Lung (tissue), 12 donors: ENCODE data around the gene ZRANB3. TPM values are rescaled to one million over a fixed set of nuclear protein-coding genes. Genes with fewer than 3 reads are reported as not detected.

Source experiments
- ATAC-seq: fragments of 200-7000 bp; cut with Tn5 transposase; one replicate; pipeline ENCODE4 v1.9.1; 2020; ENCODE audit warnings: moderate number of reproducible peaks; ENCODE audit not compliant: insufficient read depth, low FRiP score
- DNase-seq, 3 donors: peaks; one replicate each; pipeline ENCODE4 v3.0.0-alpha.2; 2013 to 2017
- H3K27ac ChIP-seq, 2 donors: one replicate each; pipeline ENCODE4 v1.5.1; 2013; ENCODE audit warnings: mild to moderate bottlenecking in 2 of 2, moderate library complexity in 2 of 2, control low read depth in 1 of 2, inconsistent platforms in 1 of 2, low read depth in 1 of 2, low read length in 1 of 2
- H3K27me3 ChIP-seq, 3 donors: one replicate each; pipeline ENCODE4 v1.5.1; 2013; ENCODE audit warnings: low read length in 2 of 3; ENCODE audit not compliant: control insufficient read depth in 3 of 3, insufficient read depth in 3 of 3
- H3K36me3 ChIP-seq, 4 donors: one replicate each; pipeline ENCODE4 v1.5.1; 2013; ENCODE audit warnings: low read length in 4 of 4, mild to moderate bottlenecking in 1 of 4, moderate library complexity in 1 of 4; ENCODE audit not compliant: control insufficient read depth in 4 of 4, insufficient read depth in 4 of 4
- H3K4me1 ChIP-seq, 5 donors: one replicate each; pipeline ENCODE4 v1.5.1; 2013; ENCODE audit warnings: low read length in 5 of 5, mild to moderate bottlenecking in 2 of 5, moderate library complexity in 1 of 5; ENCODE audit not compliant: control insufficient read depth in 5 of 5, insufficient read depth in 5 of 5
- H3K4me3 ChIP-seq: one replicate; pipeline ENCODE4 v1.5.1; 2013; ENCODE audit warnings: mild to moderate bottlenecking, control low read depth, moderate library complexity
- H3K9ac ChIP-seq, 2 donors: one replicate each; pipeline ENCODE4 v1.5.1; 2013; ENCODE audit warnings: low read length in 2 of 2, control low read depth in 1 of 2; ENCODE audit not compliant: insufficient read depth in 1 of 2
- H3K9me3 ChIP-seq, 4 donors: one replicate each; pipeline ENCODE4 v1.5.1; 2013; ENCODE audit warnings: low read length in 3 of 4, mild to moderate bottlenecking in 1 of 4, moderate library complexity in 1 of 4; ENCODE audit not compliant: control insufficient read depth in 4 of 4, insufficient read depth in 3 of 4
- WGBS, 2 donors: extraction: QIAGEN DNeasy Blood & Tissue Kit; methylation state at CpG; one replicate each; pipeline ENCODE4 v1.1.7; 2013; 5-methylcytosine and 5-hydroxymethylcytosine counted together
- polyA plus RNA-seq, 2 donors: library from polyadenylated mRNA; stranded (reverse); fragments of 200-250 nt; gene quantifications; one replicate each; pipeline ENCODE4 v1.2.1, GENCODE V29; 2013
- total RNA-seq, 2 donors: library from RNA; depleted of rRNA in 1 of 2; stranded (reverse); fragments of >200 nt in 1 of 2; gene quantifications; one replicate each; pipeline ENCODE4 v1.2.1, GENCODE V29; 2014 to 2021
- TF ChIP-seq, protein P1 (sequence below): IDR thresholded peaks from 2 replicates; pipeline ENCODE4 v1.5.1; 2012; ENCODE audit warnings: mild to moderate bottlenecking; ENCODE audit errors: control extremely low read depth, extremely low read depth
- donor health status: control.
- donor health status: control.
- donor health status: Bipolar disorder and iron deficiency.
- donor health status: healthy.
- donor health status: DM: yes; HTN: yes; CAD: no.

ZRANB3 gene
- total and polyA plus RNA-seq, 4 donors: 1.3 to 14.9 (median 3.3) TPM

DNA sequence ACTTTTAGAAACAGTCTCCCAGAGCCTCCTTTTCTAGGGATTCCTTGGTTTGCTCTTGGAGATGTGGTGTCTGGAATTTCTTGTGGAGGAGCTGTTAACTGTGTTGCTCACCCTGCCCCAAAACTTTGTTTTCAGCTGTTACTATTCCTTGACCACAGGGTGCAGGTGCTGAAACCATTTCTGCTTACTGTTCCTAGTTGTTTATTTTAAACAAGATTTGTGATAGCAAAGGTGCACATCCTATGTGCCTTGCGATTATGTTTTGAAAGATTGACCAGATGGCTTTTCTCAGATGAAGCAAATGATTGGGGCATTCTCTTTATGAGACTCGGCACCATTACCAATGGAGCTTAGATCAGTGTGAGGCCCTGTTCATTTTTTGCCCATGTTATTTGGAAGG is 367.7 kb downstream of the ZRANB3 start:
- H3K4me3 ChIP-seq: no peak overlapping the region
- H3K27me3 ChIP-seq: no peaks in the 10 kb centered on the region
- peaks cover 20 to 34% (median 28%) of the 10 kb centered on the region in 4 donors for H3K36me3 ChIP-seq
- no peak overlapping the region for H3K9ac ChIP-seq
- TF ChIP-seq, protein P1, sequence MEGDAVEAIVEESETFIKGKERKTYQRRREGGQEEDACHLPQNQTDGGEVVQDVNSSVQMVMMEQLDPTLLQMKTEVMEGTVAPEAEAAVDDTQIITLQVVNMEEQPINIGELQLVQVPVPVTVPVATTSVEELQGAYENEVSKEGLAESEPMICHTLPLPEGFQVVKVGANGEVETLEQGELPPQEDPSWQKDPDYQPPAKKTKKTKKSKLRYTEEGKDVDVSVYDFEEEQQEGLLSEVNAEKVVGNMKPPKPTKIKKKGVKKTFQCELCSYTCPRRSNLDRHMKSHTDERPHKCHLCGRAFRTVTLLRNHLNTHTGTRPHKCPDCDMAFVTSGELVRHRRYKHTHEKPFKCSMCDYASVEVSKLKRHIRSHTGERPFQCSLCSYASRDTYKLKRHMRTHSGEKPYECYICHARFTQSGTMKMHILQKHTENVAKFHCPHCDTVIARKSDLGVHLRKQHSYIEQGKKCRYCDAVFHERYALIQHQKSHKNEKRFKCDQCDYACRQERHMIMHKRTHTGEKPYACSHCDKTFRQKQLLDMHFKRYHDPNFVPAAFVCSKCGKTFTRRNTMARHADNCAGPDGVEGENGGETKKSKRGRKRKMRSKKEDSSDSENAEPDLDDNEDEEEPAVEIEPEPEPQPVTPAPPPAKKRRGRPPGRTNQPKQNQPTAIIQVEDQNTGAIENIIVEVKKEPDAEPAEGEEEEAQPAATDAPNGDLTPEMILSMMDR: no peak
- no peaks in the 10 kb centered on the region for H3K4me1 ChIP-seq
- no peak for ATAC-seq
- no peak for DNase-seq
- no peaks in the 10 kb centered on the region for H3K9me3 ChIP-seq
- no peak overlapping the region for H3K27ac ChIP-seq
- 94 to 96% methylated on average over 2 of the region's 2 CpGs for WGBS, 2 donors

DNA sequence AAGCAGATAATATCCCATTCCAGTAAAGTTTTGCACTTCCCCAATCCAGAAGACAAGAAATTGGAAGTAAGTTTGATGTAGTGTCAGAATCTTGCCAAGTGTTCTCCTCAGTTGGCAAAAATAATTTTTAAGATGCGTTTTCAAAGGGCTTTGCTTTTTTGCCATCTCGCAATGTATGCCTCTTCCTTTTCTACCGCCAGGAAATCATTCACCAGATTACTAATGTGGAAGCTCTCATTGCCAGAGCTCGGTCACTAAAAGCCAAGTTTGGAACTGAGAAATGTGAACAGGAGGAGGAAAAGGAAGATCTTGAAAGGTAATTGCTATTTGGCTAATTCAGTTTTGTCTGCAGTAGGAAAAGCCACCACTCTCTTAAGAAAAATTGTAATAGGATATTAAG is 368.2 kb downstream of the ZRANB3 start:
- 78 to 79% methylated on average over 4 of the region's 4 CpGs for WGBS, 2 donors
- TF ChIP-seq, protein P1: no peak
- no peak overlapping the region for H3K27ac ChIP-seq

DNA sequence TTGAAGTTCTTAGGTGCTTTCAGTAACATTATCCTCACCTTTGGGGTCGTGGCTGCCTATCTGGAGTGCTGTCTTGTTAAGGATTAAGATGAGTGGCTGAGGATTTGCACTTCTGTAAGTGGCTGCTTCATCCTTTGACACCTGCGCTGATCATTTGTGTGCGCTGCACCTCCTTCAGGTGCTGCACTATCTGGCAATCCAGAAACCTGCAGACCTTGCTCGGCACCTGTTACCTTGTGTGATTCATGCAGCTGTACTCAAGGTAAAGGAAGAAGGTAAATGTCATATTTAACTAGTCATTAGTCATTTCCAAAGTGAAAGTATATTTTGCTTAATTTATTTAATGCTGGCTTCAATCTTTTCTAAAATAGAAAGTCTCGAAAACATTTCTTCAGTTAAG is 368.6 kb downstream of the ZRANB3 start:
- Histone ChIP-seq H3K4me3 (no peak overlapping the region), H3K36me3 (peaks cover 17 to 32% (median 27%) of the 10 kb centered on the region in 4 donors), H3K27ac (no peak overlapping the region), H3K9me3 (no peaks in the 10 kb centered on the region), H3K4me1 (no peaks in the 10 kb centered on the region), H3K27me3 (no peaks in the 10 kb centered on the region), H3K9ac (no peak overlapping the region)
- WGBS, 2 donors: 92 to 94% methylated on average over 5 of the region's 5 CpGs
- TF ChIP-seq, protein P1: no peak
- DNase-seq: no peak
- ATAC-seq: no peak

More for the DNA sequence above, 368.2 kb downstream of the ZRANB3 start:
- no peak for ATAC-seq
- H3K9ac ChIP-seq: no peak overlapping the region
- H3K9me3 ChIP-seq: no peaks in the 10 kb centered on the region
- H3K4me1 ChIP-seq: no peaks in the 10 kb centered on the region
- DNase-seq: no peak
- no peaks in the 10 kb centered on the region for H3K27me3 ChIP-seq
- H3K36me3 ChIP-seq: peaks cover 18 to 33% (median 28%) of the 10 kb centered on the region in 4 donors
- no peak overlapping the region for H3K4me3 ChIP-seq

DNA sequence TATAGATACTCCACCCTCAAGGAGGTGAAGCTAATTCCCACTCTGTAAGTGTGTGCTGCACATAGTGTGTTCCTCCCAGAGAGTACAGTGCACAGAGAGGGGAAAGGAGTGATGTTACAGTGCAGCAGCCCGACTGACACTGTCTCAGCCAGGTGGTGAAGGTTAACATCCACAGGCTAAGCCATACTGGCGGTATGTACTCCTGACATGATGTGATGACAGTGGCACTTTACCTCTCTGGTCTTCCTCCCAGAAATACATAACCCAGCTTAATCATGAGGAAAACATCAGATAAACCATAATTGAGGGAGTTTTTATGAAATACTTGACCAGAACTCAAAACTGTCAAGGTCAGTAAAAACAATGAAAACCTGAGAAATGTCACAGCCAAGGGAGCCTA is 371.8 kb downstream of the ZRANB3 start:
- Histone ChIP-seq H3K9me3 (no peaks in the 10 kb centered on the region), H3K9ac (no peak overlapping the region), H3K4me3 (no peak overlapping the region), H3K4me1 (no peaks in the 10 kb centered on the region), H3K27me3 (no peaks in the 10 kb centered on the region), H3K36me3 (peaks cover 14 to 43% (median 27%) of the 10 kb centered on the region in 4 donors), H3K27ac (peak overlapping the region in 1 of 2 donors; percentile 14)
- DNase-seq (no peak), ATAC-seq (no peak)
- TF ChIP-seq, protein P1: no peak
- 95 to 98% methylated on average over 2 of the region's 2 CpGs for WGBS, 2 donors
